Omental fat pad (tissue), 4 donors: Measurements from ENCODE around the gene PDLIM7. TPM values are rescaled to one million over a fixed set of nuclear protein-coding genes. Genes with fewer than 3 reads are reported as not detected.

Source experiments
- ATAC-seq: fragments of 150-250 bp; one replicate; pipeline ENCODE4 v1.9.1; 2016; ENCODE audit warnings: mild to moderate bottlenecking, moderate library complexity; ENCODE audit not compliant: low FRiP score
- DNase-seq: peaks from one replicate; pipeline ENCODE4 v3.0.0-alpha.2; 2019; ENCODE audit warnings: low spot score
- CTCF ChIP-seq, 3 donors: fragments of 450-650 bp; IDR thresholded peaks; one replicate each; pipeline ENCODE4 v1.5.1; 2016 to 2017; ENCODE audit warnings: antibody characterized with exemption in 3 of 3, mild to moderate bottlenecking in 3 of 3, moderate library complexity in 2 of 3
- total RNA-seq, 4 donors: library from RNA; depleted of rRNA; stranded (reverse); fragments of >200 nt; gene quantifications; one replicate each; pipeline ENCODE4 v1.1.0, GENCODE V29; 2016

Gene PDLIM7
- total RNA-seq, 4 donors from 2014 or later = 20.0 to 63.2 (median 34.2) TPM

GRCh38 chr5:177529247-177530203, 32.1 kb upstream of the PDLIM7 start:
- ATAC-seq = no peak
- no peak for TF ChIP-seq CTCF (IDR thresholded peaks at IDR 0.05)
- no peak for DNase-seq

- ATAC-seq (no peak), DNase-seq (no peak)
- TF ChIP-seq CTCF (IDR thresholded peaks at IDR 0.05) = no peak
Measured at GRCh38 chr5:177528631-177529030, 31.2 kb upstream of the PDLIM7 start.

GRCh38 chr5:177527595-177527994, 30.2 kb upstream of the PDLIM7 start:
- no peak for TF ChIP-seq CTCF (IDR thresholded peaks at IDR 0.05)
- no peak for ATAC-seq
- DNase-seq = no peak

- ATAC-seq (no peak), DNase-seq (no peak)
- no peak for TF ChIP-seq CTCF (IDR thresholded peaks at IDR 0.05)
Measured at GRCh38 chr5:177526791-177527190, 29.4 kb upstream of the PDLIM7 start.

GRCh38 chr5:177526191-177526590, 28.8 kb upstream of the PDLIM7 start:
- ATAC-seq = no peak
- no peak for TF ChIP-seq CTCF (IDR thresholded peaks at IDR 0.05)
- DNase-seq = no peak

GRCh38 chr5:177524941-177525655, 27.7 kb upstream of the PDLIM7 start:
- no peak for ATAC-seq
- TF ChIP-seq CTCF (IDR thresholded peaks at IDR 0.05) = no peak
- no peak for DNase-seq
